C4-2B (cell line): ENCODE measurements around the gene CCDC148.

ENCODE experiments used
- H3K27ac ChIP-seq: fragments of 450-650 bp; 2 replicates; pipeline ENCODE4 v1.5.1; 2017
- ZFX ChIP-seq: fragments of 450-650 bp; IDR thresholded peaks from 2 replicates; pipeline ENCODE4 v1.6.1; 2017
- TF ChIP-seq, protein P1 (sequence below): fragments of 450-650 bp; conservative IDR thresholded peaks from 2 replicates; pipeline ENCODE4 v1.5.1; 2017; ENCODE audit warnings: mild to moderate bottlenecking

The CCDC148 gene

DNA sequence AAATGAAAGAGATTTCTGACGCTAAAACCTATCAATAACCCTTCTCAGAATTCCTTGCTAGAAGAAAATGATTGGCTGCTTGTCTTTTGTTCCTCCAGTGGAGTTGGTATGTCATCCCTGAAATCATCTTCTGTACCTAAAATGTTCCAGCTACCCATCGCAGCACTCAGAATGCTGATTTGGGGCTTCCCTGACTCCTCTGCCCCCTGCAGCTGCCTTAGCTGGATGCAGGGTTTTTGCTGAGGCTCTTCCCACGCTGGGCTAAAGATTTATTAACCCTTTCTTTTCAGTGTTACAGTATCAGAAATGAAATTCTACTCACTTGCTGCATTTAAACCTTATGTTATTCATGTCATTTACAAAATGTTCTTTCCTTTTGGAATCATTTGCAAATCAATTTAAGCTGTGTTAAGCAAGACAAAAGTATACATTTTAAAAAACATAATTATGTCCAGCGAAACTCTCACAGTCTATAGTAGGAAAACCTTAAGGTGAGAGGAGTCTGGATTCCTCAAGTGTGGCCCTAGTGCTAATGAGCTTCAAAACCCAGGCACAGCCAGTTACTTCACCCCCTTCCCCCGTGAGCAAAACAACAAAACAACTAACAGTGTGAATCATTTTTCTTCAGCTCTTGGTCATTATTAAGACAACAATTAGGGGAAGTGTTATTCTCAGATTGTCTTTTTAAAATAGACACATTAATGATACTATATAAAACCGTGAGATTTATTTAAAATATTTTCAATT, 33.0 kb upstream of the CCDC148 start:
- TF ChIP-seq, protein P1, sequence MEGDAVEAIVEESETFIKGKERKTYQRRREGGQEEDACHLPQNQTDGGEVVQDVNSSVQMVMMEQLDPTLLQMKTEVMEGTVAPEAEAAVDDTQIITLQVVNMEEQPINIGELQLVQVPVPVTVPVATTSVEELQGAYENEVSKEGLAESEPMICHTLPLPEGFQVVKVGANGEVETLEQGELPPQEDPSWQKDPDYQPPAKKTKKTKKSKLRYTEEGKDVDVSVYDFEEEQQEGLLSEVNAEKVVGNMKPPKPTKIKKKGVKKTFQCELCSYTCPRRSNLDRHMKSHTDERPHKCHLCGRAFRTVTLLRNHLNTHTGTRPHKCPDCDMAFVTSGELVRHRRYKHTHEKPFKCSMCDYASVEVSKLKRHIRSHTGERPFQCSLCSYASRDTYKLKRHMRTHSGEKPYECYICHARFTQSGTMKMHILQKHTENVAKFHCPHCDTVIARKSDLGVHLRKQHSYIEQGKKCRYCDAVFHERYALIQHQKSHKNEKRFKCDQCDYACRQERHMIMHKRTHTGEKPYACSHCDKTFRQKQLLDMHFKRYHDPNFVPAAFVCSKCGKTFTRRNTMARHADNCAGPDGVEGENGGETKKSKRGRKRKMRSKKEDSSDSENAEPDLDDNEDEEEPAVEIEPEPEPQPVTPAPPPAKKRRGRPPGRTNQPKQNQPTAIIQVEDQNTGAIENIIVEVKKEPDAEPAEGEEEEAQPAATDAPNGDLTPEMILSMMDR: no peak
- TF ChIP-seq ZFX: no peak
- H3K27ac ChIP-seq: no peak overlapping the region

DNA sequence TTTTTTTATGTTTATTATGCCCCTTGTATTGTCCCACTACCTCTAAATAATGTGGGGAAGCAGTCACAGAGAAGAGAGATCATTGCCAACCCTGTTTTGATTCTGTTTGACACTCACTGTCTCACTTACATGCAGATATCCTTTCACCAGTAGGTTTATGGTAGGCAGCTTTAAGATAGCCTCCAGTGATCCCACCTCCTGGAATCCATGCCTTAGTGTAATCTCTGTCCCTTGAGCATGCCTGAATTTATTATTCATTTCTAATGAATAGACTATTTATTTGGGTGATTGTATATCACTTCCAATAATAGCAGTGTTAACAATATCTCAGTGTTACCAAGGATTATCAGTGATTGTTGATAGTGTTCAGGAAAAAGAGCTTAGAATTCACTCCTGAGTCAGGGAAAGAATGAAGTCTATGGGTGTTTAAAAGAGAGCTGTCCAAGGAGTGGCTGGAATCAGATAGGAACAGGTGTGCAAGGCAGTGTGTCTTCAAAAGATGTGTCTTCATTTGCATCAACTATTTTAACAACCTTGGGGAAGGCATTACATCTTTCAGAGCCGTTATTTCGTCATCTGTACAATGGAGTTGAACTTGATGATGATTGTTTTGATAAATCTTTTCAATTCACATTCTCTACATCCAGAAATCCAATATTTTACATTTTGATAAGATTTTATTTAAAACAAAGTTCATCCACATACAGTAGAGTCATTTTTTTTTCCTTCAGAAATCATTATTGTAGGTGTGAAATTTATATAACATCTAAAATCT, 32.1 kb upstream of the CCDC148 start:
- no peak overlapping the region for H3K27ac ChIP-seq
- TF ChIP-seq, protein P1: no peak
- no peak for TF ChIP-seq ZFX

DNA sequence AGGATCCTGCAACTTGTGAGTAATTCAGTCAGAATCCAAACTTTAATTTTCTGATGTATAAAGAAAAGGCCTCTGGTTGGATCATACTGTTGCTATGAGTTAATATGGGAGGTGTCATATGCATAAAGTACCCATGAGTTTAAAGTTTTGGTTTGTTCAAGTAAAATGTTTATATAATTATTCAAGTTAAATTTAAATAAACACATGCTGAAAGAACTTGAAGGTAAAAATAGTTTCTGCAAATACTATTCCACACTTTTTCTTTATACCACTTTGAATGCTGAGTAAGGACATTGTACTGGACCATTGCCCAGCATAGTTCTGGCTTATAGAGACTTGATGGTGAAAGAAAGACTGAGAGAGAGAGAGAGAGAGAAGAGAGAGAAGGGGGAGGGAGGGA, 30.9 kb upstream of the CCDC148 start:
- no peak for TF ChIP-seq ZFX
- TF ChIP-seq, protein P1: no peak
- H3K27ac ChIP-seq: no peak overlapping the region

DNA sequence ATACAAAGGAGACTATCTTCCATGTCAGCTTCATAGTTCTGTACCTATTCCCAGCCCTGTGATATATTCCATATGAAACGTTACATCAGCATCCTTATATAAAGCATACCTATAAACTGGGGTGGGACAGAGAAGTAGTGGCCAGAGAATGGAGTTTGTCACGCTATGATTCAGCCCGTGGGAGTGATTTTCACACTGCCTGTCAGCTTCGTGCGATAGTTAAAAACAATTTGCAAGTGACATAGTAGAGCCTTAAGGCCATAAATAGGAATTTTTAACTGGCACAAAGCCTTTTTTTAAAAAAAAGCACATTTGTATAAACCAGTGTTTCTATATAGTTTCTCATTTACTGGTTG, 30.4 kb upstream of the CCDC148 start:
- TF ChIP-seq, protein P1: no peak
- no peak for TF ChIP-seq ZFX
- H3K27ac ChIP-seq: no peak overlapping the region

DNA sequence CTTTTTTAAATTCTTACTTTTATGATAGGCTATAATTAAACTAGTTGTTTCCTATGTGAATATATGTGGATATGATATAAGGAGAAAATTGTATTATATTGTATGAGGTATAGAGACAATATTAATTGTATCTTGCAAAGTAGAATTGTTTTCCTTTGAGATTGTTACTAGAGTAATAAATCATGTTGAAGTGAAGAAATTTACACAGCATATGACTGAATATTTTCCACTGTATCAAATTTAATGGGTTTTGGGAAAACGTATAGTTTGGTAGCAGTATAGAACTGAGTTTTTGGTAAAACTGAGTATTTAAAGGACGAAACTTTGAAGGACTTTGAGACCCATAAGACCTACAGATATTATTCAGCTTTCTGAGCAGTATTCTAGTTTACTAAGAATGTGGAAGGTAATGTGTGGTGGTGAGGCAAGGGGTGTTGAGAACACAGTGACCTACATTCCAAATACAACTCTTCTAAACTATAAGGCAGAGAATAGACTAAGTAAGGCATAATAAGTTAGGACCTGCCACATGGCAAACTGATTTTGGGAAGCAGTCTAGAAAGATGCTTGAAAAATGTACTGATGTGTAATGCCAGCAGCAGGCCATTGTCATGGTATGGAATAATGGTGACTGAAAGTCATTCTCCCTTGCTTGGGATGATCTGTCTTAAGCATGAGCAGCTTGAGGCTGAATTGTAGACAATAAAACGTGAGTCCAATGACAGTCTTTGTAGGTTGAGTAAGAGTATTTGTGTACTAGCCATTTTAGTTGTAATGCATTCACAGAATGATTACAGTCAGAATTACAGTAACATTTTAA, 29.8 kb upstream of the CCDC148 start:
- H3K27ac ChIP-seq: no peak overlapping the region
- TF ChIP-seq, protein P1: no peak
- no peak for TF ChIP-seq ZFX

DNA sequence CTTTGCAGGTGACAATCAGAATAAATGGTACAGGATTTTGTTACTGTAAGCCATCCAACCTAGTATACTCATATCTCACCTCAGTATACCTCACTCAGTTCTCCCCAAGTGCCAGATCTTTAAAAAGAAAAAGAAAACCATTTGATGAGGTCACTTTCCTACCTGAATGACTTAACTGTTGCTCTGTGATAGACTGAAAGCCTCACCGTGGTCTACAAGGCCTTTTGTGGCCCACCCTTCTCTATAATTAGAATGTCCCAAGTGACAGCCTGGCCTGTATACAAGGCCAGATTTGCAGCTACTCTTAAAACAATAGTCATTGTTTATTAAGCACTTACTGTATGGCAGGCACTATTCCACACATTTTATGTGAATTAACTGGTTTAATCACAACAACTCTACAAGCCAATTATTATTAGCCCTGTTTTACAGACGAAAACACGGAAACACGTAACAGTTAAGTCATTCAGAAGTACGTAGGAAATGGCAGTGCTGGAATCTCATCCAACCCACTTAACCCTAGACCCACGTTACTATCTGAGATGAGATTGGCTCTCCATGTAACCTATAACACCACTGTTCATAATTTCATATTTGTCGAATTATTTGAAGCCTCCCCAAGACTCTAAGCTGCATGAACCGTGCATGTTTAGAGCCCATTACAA, 28.5 kb upstream of the CCDC148 start:
- TF ChIP-seq, protein P1: no peak
- H3K27ac ChIP-seq: no peak overlapping the region
